PC-9 (cell line): ENCODE data around the gene LPCAT2. TPM values are rescaled to one million over a fixed set of nuclear protein-coding genes. Genes with fewer than 3 reads are reported as not detected.

Source experiments
- BruUV-seq: library from RNA; stranded (reverse); fragments of 400-500 nt; replicated peaks from 2 replicates; lab custom pipeline; 2021; lab: Mats Ljungman, UMichigan
- CTCF ChIA-PET: fragments of 300-600 bp; sonication (Branson Sonifier 250); formaldehyde crosslinking; loops from one replicate; lab custom pipeline; 2022; ENCODE audit warnings: antibody characterized with exemption; lab: Charles Lee
- POLR2A ChIA-PET: fragments of 300-600 bp; sonication (Branson Sonifier 250); formaldehyde crosslinking; loops from one replicate; lab custom pipeline; 2022; ENCODE audit warnings: antibody characterized with exemption; ENCODE audit not compliant: unreplicated experiment; lab: Charles Lee
- DNase-seq, 2 experiments: peaks; one replicate each; pipeline versions ENCODE4 v3.0.0 to v3.0.0-alpha.2; 2015 to 2022; ENCODE audit warnings: mixed read lengths in 1 of 2
- H2AFZ ChIP-seq: fragments of 200-600 bp; sonication (generic); 2 replicates; pipeline ENCODE4 v1.8.1; 2017; ENCODE audit warnings: antibody characterized with exemption
- H3F3A ChIP-seq: fragments of 200-600 bp; sonication (generic); 2 replicates; pipeline ENCODE4 v1.8.1; 2017; ENCODE audit warnings: antibody characterized with exemption, mild to moderate bottlenecking, low read depth; ENCODE audit not compliant: insufficient read depth
- H3K27ac ChIP-seq: fragments of 200-600 bp; sonication (generic); 2 replicates; pipeline ENCODE4 v1.6.1; 2016; ENCODE audit warnings: mixed run types
- H3K27me3 ChIP-seq: fragments of 200-600 bp; sonication (generic); 2 replicates; pipeline ENCODE4 v1.6.1; 2016; ENCODE audit warnings: low read depth, mixed run types; ENCODE audit not compliant: insufficient read depth
- H3K36me3 ChIP-seq: fragments of 200-600 bp; sonication (generic); 2 replicates; pipeline ENCODE4 v1.6.1; 2016; ENCODE audit warnings: low read depth, mixed run types
- H3K4me1 ChIP-seq: fragments of 200-600 bp; sonication (generic); replicated peaks from 2 replicates; pipeline ENCODE4 v1.6.1; 2016; ENCODE audit warnings: mixed run types; ENCODE audit not compliant: insufficient read depth
- H3K4me2 ChIP-seq: fragments of 200-600 bp; sonication (generic); 2 replicates; pipeline ENCODE4 v1.6.1; 2017; ENCODE audit warnings: mixed run types
- H3K4me3 ChIP-seq: fragments of 200-600 bp; sonication (generic); 2 replicates; pipeline ENCODE4 v1.6.1; 2016; ENCODE audit warnings: mixed run types
- H3K79me2 ChIP-seq: fragments of 200-600 bp; sonication (generic); 2 replicates; pipeline ENCODE4 v1.6.1; 2017; ENCODE audit warnings: low read depth, mixed run types
- H3K9me2 ChIP-seq: fragments of 200-600 bp; sonication (generic); 2 replicates; pipeline ENCODE4 v1.8.1; 2017; ENCODE audit warnings: mild to moderate bottlenecking; ENCODE audit not compliant: insufficient read depth
- H3K9me3 ChIP-seq: fragments of 200-600 bp; sonication (generic); 2 replicates; pipeline ENCODE4 v1.8.1; 2016; ENCODE audit warnings: low read depth; ENCODE audit not compliant: insufficient read depth
- H4K20me1 ChIP-seq: fragments of 200-600 bp; sonication (generic); 2 replicates; pipeline ENCODE4 v1.8.1; 2017; ENCODE audit not compliant: insufficient read depth
- EZH2 ChIP-seq: fragments of 200-600 bp; sonication (generic); IDR thresholded peaks from 2 replicates; pipeline ENCODE4 v1.8.0; 2017; ENCODE audit warnings: antibody characterized with exemption, low read depth
- intact Hi-C: fragments of 100-400 bp; cut with micrococcal nuclease; formaldehyde crosslinking; loops from one replicate; pipeline ENCODE4 v1.10.0; 2022; ENCODE audit not compliant: unreplicated experiment
- total RNA-seq: library from RNA; stranded (reverse); gene quantifications from 2 replicates; pipeline ENCODE4 v1.2.3, GENCODE V29; 2021
- TF ChIP-seq, protein P1 (sequence below): fragments of 200-600 bp; sonication (generic); conservative IDR thresholded peaks from 2 replicates; pipeline ENCODE4 v1.6.1; 2017; ENCODE audit warnings: mixed run types, antibody characterized with exemption, mild to moderate bottlenecking, moderate library complexity

LPCAT2 gene
- total RNA-seq, 1 experiment from 2014 or later = 87.7 TPM

- POLR2A ChIA-PET = interaction anchor here (0.7 kb wide), 1 partner anchor 14 kb away, joined by 10 read pairs; no protein-coding TSS in a partner anchor
- H3K36me3 ChIP-seq = no peaks in the 10 kb centered on the region
Observed at GRCh38 chr16:55487048-55487803, 21.6 kb upstream of the LPCAT2 start.

DNA sequence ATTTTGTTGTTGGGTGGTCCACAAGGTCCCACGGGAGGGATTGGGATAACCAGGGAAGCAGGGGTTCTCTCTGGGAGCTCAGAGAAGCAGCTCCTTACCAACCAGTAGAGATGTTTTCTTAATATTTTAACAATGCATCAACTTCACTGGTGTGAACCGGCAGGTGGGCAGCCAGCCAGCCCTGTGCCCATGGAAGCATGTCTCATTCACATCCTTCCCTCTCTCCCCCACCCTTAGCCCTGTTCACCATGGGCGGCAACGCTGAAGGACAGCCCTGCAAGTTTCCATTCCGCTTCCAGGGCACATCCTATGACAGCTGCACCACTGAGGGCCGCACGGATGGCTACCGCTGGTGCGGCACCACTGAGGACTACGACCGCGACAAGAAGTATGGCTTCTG, 20.6 kb upstream of the LPCAT2 start:
- H3K9me2 ChIP-seq = no peaks in the 10 kb centered on the region
- H3K79me2 ChIP-seq = no peaks in the 10 kb centered on the region
- CTCF ChIA-PET = no interaction called here
- no peaks in the 10 kb centered on the region; the same call in 1 of the 2 replicates for H3F3A ChIP-seq
- H3K4me1 ChIP-seq = no peaks in the 10 kb centered on the region
- no peak for TF ChIP-seq EZH2
- TF ChIP-seq, protein P1, sequence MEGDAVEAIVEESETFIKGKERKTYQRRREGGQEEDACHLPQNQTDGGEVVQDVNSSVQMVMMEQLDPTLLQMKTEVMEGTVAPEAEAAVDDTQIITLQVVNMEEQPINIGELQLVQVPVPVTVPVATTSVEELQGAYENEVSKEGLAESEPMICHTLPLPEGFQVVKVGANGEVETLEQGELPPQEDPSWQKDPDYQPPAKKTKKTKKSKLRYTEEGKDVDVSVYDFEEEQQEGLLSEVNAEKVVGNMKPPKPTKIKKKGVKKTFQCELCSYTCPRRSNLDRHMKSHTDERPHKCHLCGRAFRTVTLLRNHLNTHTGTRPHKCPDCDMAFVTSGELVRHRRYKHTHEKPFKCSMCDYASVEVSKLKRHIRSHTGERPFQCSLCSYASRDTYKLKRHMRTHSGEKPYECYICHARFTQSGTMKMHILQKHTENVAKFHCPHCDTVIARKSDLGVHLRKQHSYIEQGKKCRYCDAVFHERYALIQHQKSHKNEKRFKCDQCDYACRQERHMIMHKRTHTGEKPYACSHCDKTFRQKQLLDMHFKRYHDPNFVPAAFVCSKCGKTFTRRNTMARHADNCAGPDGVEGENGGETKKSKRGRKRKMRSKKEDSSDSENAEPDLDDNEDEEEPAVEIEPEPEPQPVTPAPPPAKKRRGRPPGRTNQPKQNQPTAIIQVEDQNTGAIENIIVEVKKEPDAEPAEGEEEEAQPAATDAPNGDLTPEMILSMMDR = no peak
- no TSS peak for BruUV-seq
- intact Hi-C loops = no loop called here
- no peaks in the 10 kb centered on the region for H3K9me3 ChIP-seq
- POLR2A ChIA-PET = no interaction called here
- H4K20me1 ChIP-seq = no peaks in the 10 kb centered on the region
- H2AFZ ChIP-seq = no peak overlapping the region
- H3K4me3 ChIP-seq = no peak overlapping the region
- no peak overlapping the region for H3K27ac ChIP-seq
- H3K36me3 ChIP-seq = no peaks in the 10 kb centered on the region
- no peak for DNase-seq
- H3K27me3 ChIP-seq = no peaks in the 10 kb centered on the region
- H3K4me2 ChIP-seq = no peak overlapping the region

More at GRCh38 chr16:55487048-55487803, 21.6 kb upstream of the LPCAT2 start:
- H4K20me1 ChIP-seq = no peaks in the 10 kb centered on the region
- H3K4me2 ChIP-seq = no peak overlapping the region
- peaks cover 1% of the 10 kb centered on the region; the same call in 1 of the 2 replicates for H3K4me1 ChIP-seq
- BruUV-seq = no TSS peak
- H3K4me3 ChIP-seq = no peak overlapping the region
- H2AFZ ChIP-seq = no peak overlapping the region
- no peaks in the 10 kb centered on the region for H3K79me2 ChIP-seq
- H3F3A ChIP-seq = no peaks in the 10 kb centered on the region; the same call in 1 of the 2 replicates
- DNase-seq = no peak
- H3K9me3 ChIP-seq = no peaks in the 10 kb centered on the region
- no peaks in the 10 kb centered on the region for H3K27me3 ChIP-seq
- no peak for TF ChIP-seq EZH2
- TF ChIP-seq, protein P1 = no peak
- intact Hi-C loops = no loop called here
- H3K9me2 ChIP-seq = no peaks in the 10 kb centered on the region
- CTCF ChIA-PET = no interaction called here
- no peak overlapping the region for H3K27ac ChIP-seq

- ChIA-PET POLR2A (no interaction called here), CTCF (no interaction called here)
- TF ChIP-seq EZH2 = no peak
- TF ChIP-seq, protein P1 = no peak
- Histone ChIP-seq H3K27me3 (no peaks in the 10 kb centered on the region), H2AFZ (no peak overlapping the region), H3K79me2 (no peaks in the 10 kb centered on the region), H3K4me1 (no peaks in the 10 kb centered on the region), H3K9me3 (no peaks in the 10 kb centered on the region), H3K4me3 (no peak overlapping the region), H3K4me2 (no peak overlapping the region), H3K9me2 (no peaks in the 10 kb centered on the region), H3F3A (no peaks in the 10 kb centered on the region; the same call in 1 of the 2 replicates), H3K36me3 (no peaks in the 10 kb centered on the region), H4K20me1 (no peaks in the 10 kb centered on the region), H3K27ac (no peak overlapping the region)
- no TSS peak for BruUV-seq
- intact Hi-C loops = no loop called here
- no peak for DNase-seq
Observed at GRCh38 chr16:55489119-55489955, 19.5 kb upstream of the LPCAT2 start.
